ENCODE data around the gene BCKDHB. TPM values are rescaled to one million over a fixed set of nuclear protein-coding genes. Genes with fewer than 3 reads are reported as not detected.

Gene BCKDHB
- total and polyA plus RNA-seq, 2 of the 4 experiments (the other 2 are of a cell fraction), result 11.2 to 11.8 TPM

DNA sequence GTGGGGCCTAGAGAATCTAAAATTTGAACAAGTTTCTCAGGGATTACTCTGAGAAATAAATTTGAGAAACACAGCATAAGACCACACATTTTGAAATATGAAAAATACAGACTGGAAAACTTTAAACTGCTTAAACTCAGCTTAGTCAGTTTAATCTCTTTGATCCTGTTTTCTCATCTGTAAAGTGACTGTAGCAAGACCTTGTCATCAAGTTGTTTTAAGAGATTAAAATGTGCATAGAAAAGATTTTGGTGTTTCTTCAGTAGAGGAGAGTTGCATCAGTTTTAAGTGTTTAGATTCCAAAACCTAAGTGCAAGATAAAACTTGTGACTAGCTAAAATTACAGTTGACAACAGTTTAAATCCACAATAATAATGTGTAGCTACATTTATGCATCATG lies 8.1 kb upstream of the BCKDHB start:
- Histone ChIP-seq H3K27me3 (ENCODE audit: control insufficient read depth, insufficient read depth, low read length) (peaks cover 7% of the 10 kb centered on the region), H3K27ac (ENCODE audit: insufficient read depth, low read length) (no peak overlapping the region), H2AFZ (replicated peaks; ENCODE audit: low read length, poor library complexity) (no peak overlapping the region), H3K14ac (replicated peaks; ENCODE audit: low read depth, low read length) (no peak overlapping the region), H4K8ac (ENCODE audit: low read depth in 2 of 2, low read length in 2 of 2) (no peak overlapping the region), H4K20me1 (ENCODE audit: insufficient read depth, low read length) (no peaks in the 10 kb centered on the region), H3K79me1 (ENCODE audit: low read depth in 1 of 2, low read length in 2 of 2) (no peaks in the 10 kb centered on the region), H2AK9ac (replicated peaks; ENCODE audit: low read depth, low read length, poor library complexity) (no peak overlapping the region), H2BK5ac (ENCODE audit: low read depth, low read length, poor library complexity, severe bottlenecking) (no peak overlapping the region), H3K4ac (ENCODE audit: low read depth, low read length) (no peak overlapping the region), H4K5ac (ENCODE audit: low read depth, low read length) (no peak overlapping the region), H2BK120ac (ENCODE audit: low read depth, low read length) (no peak overlapping the region), H3K4me1 (ENCODE audit: control insufficient read depth, insufficient read depth, low read length) (no peaks in the 10 kb centered on the region), H2BK20ac (ENCODE audit: low read depth, low read length) (no peak overlapping the region), H3K18ac (ENCODE audit: low read depth, low read length) (no peak overlapping the region), H3K4me2 (ENCODE audit: low read depth, low read length) (no peak overlapping the region), H2BK15ac (ENCODE audit: low read depth, low read length) (no peak overlapping the region), H4K91ac (ENCODE audit: insufficient read depth, low read depth, low read length) (no peak overlapping the region), H3K9me1 (ENCODE audit: insufficient read depth, low read length) (no peaks in the 10 kb centered on the region), H3K23ac (ENCODE audit: low read depth, low read length) (no peak overlapping the region), H3K9ac (ENCODE audit: low read depth, low read length) (no peak overlapping the region), H3K36me3 (ENCODE audit: control insufficient read depth, insufficient read depth, low read length) (no peaks in the 10 kb centered on the region), H3K4me3 (ENCODE audit: insufficient read depth, low read depth, low read length) (no peak overlapping the region), H3K9me3 (ENCODE audit: control insufficient read depth, insufficient read depth, low read length) (no peaks in the 10 kb centered on the region), H3K56ac (ENCODE audit: extremely low read depth, insufficient read depth, low read length) (no peak overlapping the region), H2AK5ac (ENCODE audit: low read depth, low read length) (no peak overlapping the region)
- ChIA-PET CTCF (interaction anchor here (1.2 kb wide), 1 partner anchor 149 kb away, joined by 5 read pairs; no protein-coding TSS in a partner anchor), POLR2A (ENCODE audit: unreplicated experiment) (no interaction called here)
- in situ Hi-C loops (cut with MboI; ENCODE audit: low sequenced_read_pairs) (no loop called here), intact Hi-C loops (cut with micrococcal nuclease) (no loop called here), dilution Hi-C loops (cut with HindIII; ENCODE audit: low sequenced_read_pairs, unreplicated experiment) (loop anchor here (25.0 kb wide), 1 partner anchor 136 kb away; no protein-coding TSS in a partner anchor)
- ATAC-seq (ENCODE audit: low read depth) (no peak), DNase-seq (no peak)
- BruUV-seq (replicated peaks), result no TSS peak
- TF ChIP-seq, protein P1, sequence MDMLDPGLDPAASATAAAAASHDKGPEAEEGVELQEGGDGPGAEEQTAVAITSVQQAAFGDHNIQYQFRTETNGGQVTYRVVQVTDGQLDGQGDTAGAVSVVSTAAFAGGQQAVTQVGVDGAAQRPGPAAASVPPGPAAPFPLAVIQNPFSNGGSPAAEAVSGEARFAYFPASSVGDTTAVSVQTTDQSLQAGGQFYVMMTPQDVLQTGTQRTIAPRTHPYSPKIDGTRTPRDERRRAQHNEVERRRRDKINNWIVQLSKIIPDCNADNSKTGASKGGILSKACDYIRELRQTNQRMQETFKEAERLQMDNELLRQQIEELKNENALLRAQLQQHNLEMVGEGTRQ (IDR thresholded peaks at IDR 0.05; ENCODE audit: low read depth, low read length), result no peak
- TF ChIP-seq ELK1 (IDR thresholded peaks at IDR 0.05; ENCODE audit: borderline replicate concordance, low read depth, low read length) (no peak), NFE2L2 (IDR thresholded peaks at IDR 0.05; ENCODE audit: low read depth, low read length) (no peak), MAZ (IDR thresholded peaks at IDR 0.05; ENCODE audit: borderline replicate concordance, low read depth, low read length) (no peak), SMC3 (IDR thresholded peaks at IDR 0.05; ENCODE audit: low read depth, low read length) (no peak), MAFK (IDR thresholded peaks at IDR 0.05; ENCODE audit: low read depth, low read length) (no peak), CTCF (conservative IDR thresholded peaks at IDR 0.05; ENCODE audit: low read depth, low read length) (no peak), RAD21 (IDR thresholded peaks at IDR 0.05; ENCODE audit: low read length) (no peak)

Measured in IMR-90 (cell line).